Stomach (tissue), 4 donors: Measurements from ENCODE around the gene NKAIN2.

Source experiments
- EP300 ChIP-seq: sonication (generic); formaldehyde crosslinking; IDR thresholded peaks from one replicate; pipeline ENCODE4 v1.6.1; 2017; ENCODE audit warnings: antibody characterized with exemption
- POLR2A ChIP-seq, 4 donors: fragments of 450-650 bp; IDR thresholded peaks; one replicate each; pipeline ENCODE4 v1.6.1; 2016; ENCODE audit warnings: antibody characterized with exemption in 4 of 4, control low read depth in 2 of 4, mild to moderate bottlenecking in 1 of 4, moderate library complexity in 1 of 4
- TF ChIP-seq, protein P1 (sequence below), 7 experiments: fragments of 450-650 bp in 4 of 7; fragments of 200-600 bp in 3 of 7; sonication (generic) in 3 of 7; IDR thresholded peaks; one replicate each; pipeline ENCODE4 v1.5.1; 2016 to 2019; ENCODE audit warnings: antibody characterized with exemption in 7 of 7, control low read depth in 2 of 7, mild to moderate bottlenecking in 1 of 7

DNA sequence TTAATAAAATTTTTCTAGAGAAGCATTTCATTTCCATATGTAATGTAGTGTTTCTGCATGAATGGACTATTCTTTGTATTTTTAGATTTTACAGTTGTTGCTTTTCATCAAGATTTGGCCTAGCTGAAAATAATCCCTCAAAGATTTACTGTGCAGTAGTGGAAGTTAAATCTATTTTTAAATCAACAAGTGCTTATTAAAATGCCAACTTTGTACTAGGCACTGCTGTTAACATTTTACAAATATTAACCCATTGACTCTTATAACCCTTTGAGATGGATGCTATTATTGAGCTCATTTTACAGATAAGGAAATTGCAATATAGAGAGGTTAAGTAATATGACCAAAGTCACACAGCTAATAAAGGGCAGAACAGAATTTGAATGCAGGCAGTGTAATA is 274.5 kb downstream of the NKAIN2 start:
- TF ChIP-seq, protein P1, sequence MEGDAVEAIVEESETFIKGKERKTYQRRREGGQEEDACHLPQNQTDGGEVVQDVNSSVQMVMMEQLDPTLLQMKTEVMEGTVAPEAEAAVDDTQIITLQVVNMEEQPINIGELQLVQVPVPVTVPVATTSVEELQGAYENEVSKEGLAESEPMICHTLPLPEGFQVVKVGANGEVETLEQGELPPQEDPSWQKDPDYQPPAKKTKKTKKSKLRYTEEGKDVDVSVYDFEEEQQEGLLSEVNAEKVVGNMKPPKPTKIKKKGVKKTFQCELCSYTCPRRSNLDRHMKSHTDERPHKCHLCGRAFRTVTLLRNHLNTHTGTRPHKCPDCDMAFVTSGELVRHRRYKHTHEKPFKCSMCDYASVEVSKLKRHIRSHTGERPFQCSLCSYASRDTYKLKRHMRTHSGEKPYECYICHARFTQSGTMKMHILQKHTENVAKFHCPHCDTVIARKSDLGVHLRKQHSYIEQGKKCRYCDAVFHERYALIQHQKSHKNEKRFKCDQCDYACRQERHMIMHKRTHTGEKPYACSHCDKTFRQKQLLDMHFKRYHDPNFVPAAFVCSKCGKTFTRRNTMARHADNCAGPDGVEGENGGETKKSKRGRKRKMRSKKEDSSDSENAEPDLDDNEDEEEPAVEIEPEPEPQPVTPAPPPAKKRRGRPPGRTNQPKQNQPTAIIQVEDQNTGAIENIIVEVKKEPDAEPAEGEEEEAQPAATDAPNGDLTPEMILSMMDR (IDR thresholded peaks at IDR 0.05) = no peak
- TF ChIP-seq POLR2A (IDR thresholded peaks at IDR 0.05) = no peak
- no peak for TF ChIP-seq EP300
